ENCODE results near the gene CABLES2. TPM values are rescaled to one million over a fixed set of nuclear protein-coding genes. Genes with fewer than 3 reads are reported as not detected.
A peak's percentile ranks its signal among the peaks of the same experiment; 100 is the strongest.
"Not testable (repeated sequence)": the region's sequence is repeated elsewhere in the genome, so short reads cannot be mapped to it uniquely, and the experiment has no call there.

Gene CABLES2
- total RNA-seq, 4 donors from 2014 or later, result 7.2 to 33.8 (median 11.1) TPM

DNA sequence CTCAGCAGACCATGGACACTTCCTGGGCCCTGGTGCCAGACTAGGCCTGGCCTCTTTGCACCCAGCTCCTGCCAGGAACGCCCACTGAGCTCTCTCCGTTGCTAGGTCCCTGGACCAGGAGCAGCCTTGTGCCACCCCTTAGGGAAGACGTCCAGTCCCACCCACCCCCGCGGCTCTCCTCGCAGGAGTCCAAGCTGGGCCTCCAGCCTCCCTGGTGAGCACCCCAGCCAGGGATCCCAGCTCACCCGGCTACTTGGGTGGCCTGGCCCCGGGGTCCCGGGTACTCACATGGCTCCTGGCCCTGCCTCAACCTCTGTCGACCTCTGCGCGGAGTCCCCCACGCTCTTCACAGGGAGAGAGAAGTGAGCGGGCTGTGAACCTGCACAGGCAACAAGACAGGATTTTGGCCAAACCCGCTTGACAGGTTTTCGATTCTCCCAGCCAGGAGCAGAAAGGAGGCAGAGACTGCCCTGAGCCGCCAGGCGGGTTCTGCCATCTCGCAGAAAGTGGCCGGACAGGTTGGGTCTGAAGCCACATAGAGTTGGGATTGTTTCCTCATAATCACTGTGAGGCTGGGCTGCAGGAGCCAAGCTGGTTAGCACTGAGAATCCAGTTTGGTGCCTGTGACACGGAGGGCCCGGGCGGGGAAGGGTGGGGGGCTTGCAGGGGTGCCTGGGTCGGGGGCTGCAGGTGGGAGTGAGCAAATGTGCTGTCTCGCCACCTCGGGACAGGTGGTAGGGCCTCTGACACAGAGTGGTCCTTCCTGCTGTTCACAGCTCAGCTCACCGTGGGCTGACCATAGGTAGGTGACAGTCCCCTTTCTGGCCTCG lies 20.3 kb upstream of the CABLES2 start, which contains the start of gene RBBP8NL:
Gene RBBP8NL, minus strand, starts transcription at position 368 of the 830 bp plus-strand sequence. CDS start 7,892 bp downstream, outside the sequence.
- Histone ChIP-seq H3K36me3 (no peaks in the 10 kb centered on the region), H3K4me3 (peak within 1 kb of the TSS in 2 of 4 donors; percentile 0 to 1), H3K4me1 (peaks cover 0 to 38% (median 3%) of the 10 kb centered on the region in 4 donors), H3K27ac (peak within 1 kb of the TSS in 2 of 4 donors; percentile 65 to 78), H3K27me3 (no peaks in the 10 kb centered on the region), H3K9me3 (no peaks in the 10 kb centered on the region)
- TF ChIP-seq POLR2A (IDR thresholded peaks at IDR 0.05), result no peak
- TF ChIP-seq, protein P1, sequence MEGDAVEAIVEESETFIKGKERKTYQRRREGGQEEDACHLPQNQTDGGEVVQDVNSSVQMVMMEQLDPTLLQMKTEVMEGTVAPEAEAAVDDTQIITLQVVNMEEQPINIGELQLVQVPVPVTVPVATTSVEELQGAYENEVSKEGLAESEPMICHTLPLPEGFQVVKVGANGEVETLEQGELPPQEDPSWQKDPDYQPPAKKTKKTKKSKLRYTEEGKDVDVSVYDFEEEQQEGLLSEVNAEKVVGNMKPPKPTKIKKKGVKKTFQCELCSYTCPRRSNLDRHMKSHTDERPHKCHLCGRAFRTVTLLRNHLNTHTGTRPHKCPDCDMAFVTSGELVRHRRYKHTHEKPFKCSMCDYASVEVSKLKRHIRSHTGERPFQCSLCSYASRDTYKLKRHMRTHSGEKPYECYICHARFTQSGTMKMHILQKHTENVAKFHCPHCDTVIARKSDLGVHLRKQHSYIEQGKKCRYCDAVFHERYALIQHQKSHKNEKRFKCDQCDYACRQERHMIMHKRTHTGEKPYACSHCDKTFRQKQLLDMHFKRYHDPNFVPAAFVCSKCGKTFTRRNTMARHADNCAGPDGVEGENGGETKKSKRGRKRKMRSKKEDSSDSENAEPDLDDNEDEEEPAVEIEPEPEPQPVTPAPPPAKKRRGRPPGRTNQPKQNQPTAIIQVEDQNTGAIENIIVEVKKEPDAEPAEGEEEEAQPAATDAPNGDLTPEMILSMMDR (IDR thresholded peaks at IDR 0.05), result peak in 3 of 6 experiments; percentile 33 to 41 (median 38)
- DNase-seq, result peak in 2 of 3 donors; percentile 81 to 85

DNA sequence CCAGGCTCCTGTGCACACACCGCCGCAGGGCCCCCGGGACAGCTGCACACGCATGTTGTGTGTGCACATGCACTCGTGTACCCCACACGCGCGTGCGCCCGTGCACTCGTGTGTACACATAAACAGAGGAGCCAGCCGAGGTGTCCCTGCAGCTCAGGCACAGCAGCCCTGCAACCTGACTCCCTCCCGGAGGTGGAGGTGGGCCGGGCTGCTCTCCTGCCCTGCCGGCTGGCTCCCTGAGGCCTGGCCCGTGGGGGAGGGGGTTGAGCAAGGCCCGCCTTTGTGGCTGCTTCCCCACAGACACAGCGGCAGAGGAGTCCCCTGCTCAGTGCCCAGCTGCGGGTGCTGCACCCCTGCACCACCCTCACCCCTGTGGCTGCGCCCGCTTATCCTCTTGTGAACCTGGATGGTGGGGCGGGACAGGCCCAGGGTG lies 19.6 kb upstream of the CABLES2 start:
- no peaks in the 10 kb centered on the region for H3K9me3 ChIP-seq
- TF ChIP-seq POLR2A (IDR thresholded peaks at IDR 0.05), result no peak
- TF ChIP-seq, protein P1 (IDR thresholded peaks at IDR 0.05), result no peak
- H3K36me3 ChIP-seq, result no peaks in the 10 kb centered on the region
- no peaks in the 10 kb centered on the region for H3K27me3 ChIP-seq
- no peak for DNase-seq
- H3K4me3 ChIP-seq, result peak overlapping the region in 2 of 4 donors; percentile 0 to 1
- H3K27ac ChIP-seq, result peak overlapping the region in 2 of 4 donors; percentile 18 to 78
- peaks cover 0 to 38% (median 3%) of the 10 kb centered on the region in 4 donors for H3K4me1 ChIP-seq

DNA sequence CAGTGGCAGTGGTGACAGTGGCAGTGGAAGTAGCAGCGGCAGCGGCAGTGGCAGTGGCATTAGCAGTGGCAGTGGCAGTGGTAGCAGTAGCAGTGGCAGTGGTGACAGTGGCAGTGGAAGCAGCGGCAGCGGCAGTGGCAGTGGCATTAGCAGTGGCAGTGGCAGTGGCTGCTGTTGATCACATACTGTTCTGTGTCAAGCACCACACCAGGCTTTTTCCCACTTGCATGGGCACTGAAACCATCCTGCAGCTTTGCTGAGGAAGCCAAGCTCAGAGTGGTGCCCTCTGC lies 18.9 kb upstream of the CABLES2 start:
- not testable (repeated sequence) for H3K9me3 ChIP-seq
- H3K4me1 ChIP-seq, result peaks cover 0 to 33% (median 3%) of the 10 kb centered on the region in 4 donors

DNA sequence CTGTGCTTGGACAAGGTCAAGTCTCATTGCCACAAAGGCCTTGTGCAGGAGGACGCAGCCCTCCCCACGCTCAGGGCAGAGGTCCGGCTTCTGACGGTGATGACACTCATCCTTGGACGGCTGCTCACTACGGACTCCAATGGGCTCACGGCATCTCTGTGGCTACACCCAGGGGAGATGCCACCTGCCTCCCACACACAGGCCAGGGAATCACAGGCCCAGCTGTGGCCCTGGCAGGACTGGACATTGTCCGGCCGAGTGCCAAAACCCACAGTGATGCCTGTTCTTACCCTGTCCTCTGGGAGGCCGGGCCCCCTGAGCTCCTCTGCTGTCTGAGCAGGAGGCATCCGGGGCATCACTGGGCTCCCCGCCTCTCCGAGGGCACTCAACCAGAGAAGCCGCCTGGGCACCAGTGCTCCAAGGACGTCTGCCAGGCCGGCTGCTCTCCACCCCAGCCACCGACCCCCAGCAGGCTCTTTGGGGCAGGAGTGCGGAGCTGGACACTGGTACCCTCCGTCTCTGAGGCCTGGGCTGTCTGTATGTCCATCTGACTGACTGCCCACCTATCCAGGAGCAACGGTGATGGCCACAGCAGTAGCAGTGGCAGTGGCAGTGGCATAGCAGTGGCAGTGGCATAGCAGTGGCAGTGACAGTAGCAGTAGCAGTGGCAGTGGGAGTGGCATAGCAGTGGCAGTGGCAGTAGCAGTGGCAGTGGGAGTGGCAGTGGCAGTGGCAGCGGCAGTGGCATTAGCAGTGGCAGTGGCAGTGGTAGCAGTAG lies 18.4 kb upstream of the CABLES2 start:
- Histone ChIP-seq H3K4me1 (peaks cover 0 to 28% (median 3%) of the 10 kb centered on the region in 4 donors), H3K27ac (no peak overlapping the region), H3K4me3 (no peak overlapping the region), H3K9me3 (no peaks in the 10 kb centered on the region), H3K27me3 (no peaks in the 10 kb centered on the region), H3K36me3 (no peaks in the 10 kb centered on the region)
- TF ChIP-seq, protein P1 (IDR thresholded peaks at IDR 0.05), result no peak
- TF ChIP-seq POLR2A (IDR thresholded peaks at IDR 0.05), result no peak
- DNase-seq, result no peak

More for the DNA sequence above, 18.9 kb upstream of the CABLES2 start:
- H3K27ac ChIP-seq, H3K36me3 ChIP-seq, H3K27me3 ChIP-seq, H3K4me3 ChIP-seq, DNase-seq: not testable (repeated sequence)

DNA sequence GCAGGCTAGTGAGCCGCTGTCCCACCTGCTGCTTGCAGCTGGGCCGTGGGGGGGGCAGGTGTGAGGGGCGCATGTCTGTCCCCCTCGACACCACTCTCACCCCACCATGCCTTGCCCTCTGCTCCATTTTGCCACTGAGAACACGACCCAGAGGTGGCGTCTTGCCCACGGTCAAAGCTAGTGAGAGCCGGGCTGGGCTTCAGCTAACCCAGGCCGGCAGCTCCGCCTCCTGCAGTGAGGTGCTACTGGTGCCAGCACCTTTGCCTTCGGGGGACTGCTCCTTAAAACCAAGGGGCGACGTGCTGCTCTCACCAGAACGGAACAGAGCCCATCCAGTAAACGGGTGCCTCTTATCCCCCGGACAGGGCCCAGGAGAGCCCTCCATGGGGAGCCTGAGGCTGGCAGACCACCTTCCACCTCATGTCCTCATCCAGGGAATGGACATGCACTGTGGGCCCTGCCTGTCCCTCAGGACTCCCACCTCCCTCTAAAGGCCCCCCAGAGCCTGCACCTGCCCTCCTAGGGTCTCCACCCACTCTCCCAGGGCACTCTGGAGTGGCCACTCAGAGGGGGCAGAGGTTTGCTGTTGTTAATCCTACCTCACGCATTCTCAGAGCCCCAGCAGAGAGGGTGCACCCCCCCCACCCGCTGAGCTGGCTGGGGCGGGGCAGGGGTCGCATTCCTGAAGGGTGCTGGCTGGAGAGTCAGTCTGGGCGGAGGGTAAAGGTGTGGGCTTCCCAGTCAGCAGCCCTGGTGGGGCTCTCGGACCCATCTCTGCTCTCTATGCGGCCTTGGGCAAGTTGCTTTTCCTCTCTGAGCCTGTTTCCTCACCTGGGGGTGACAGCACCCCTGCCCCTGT lies 17.4 kb upstream of the CABLES2 start:
- Histone ChIP-seq H3K9me3 (no peaks in the 10 kb centered on the region), H3K36me3 (no peaks in the 10 kb centered on the region), H3K27me3 (no peaks in the 10 kb centered on the region), H3K27ac (no peak overlapping the region), H3K4me1 (peaks cover 0 to 22% (median 3%) of the 10 kb centered on the region in 4 donors), H3K4me3 (no peak overlapping the region)
- TF ChIP-seq, protein P1 (IDR thresholded peaks at IDR 0.05), result no peak
- no peak for TF ChIP-seq POLR2A (IDR thresholded peaks at IDR 0.05)
- no peak for DNase-seq
